ENCODE measurements around the gene PPP4R4.
"Not testable (repeated sequence)": the region's sequence is repeated elsewhere in the genome, so short reads cannot be mapped to it uniquely, and the experiment has no call there.

The PPP4R4 gene

GRCh38 chr14:94180655-94181271 is 6.6 kb downstream of the PPP4R4 start:
- peak; percentile 26 for DNase-seq

- no peak for DNase-seq
These were observed 7.7 kb downstream of the PPP4R4 start for GRCh38 chr14:94181835-94182234.

GRCh38 chr14:94192536-94192935 is 18.4 kb downstream of the PPP4R4 start:
- no peak for DNase-seq

- DNase-seq, result no peak
These were observed 19.7 kb downstream of the PPP4R4 start for GRCh38 chr14:94193776-94194175.

- no peak for DNase-seq
These were observed 21.9 kb downstream of the PPP4R4 start for GRCh38 chr14:94196057-94196456.

- DNase-seq, result no peak
These were observed 29.5 kb downstream of the PPP4R4 start for GRCh38 chr14:94203473-94204210.

- no peak for DNase-seq
These were observed 38.9 kb downstream of the PPP4R4 start for GRCh38 chr14:94213021-94213420.

- DNase-seq, result no peak
These were observed 39.6 kb downstream of the PPP4R4 start for GRCh38 chr14:94213741-94214140.

GRCh38 chr14:94217116-94217515 is 43.0 kb downstream of the PPP4R4 start:
- no peak for DNase-seq

- DNase-seq, result not testable (repeated sequence)
These were observed 44.2 kb downstream of the PPP4R4 start for GRCh38 chr14:94218198-94218886.

GRCh38 chr14:94224040-94224439 is 49.9 kb downstream of the PPP4R4 start:
- no peak for DNase-seq

GRCh38 chr14:94225460-94226378 is 51.6 kb downstream of the PPP4R4 start:
- DNase-seq, result no peak

- DNase-seq, result no peak
These were observed 52.9 kb downstream of the PPP4R4 start for GRCh38 chr14:94227029-94227428.

- no peak for DNase-seq
These were observed 62.9 kb downstream of the PPP4R4 start for GRCh38 chr14:94237046-94237445.

GRCh38 chr14:94237983-94238382 is 63.9 kb downstream of the PPP4R4 start:
- DNase-seq, result no peak

- DNase-seq, result no peak
These were observed 65.3 kb downstream of the PPP4R4 start for GRCh38 chr14:94239406-94239805.

- no peak for DNase-seq
These were observed 70.1 kb downstream of the PPP4R4 start for GRCh38 chr14:94244182-94244581.

GRCh38 chr14:94264195-94264594 is 90.1 kb downstream of the PPP4R4 start:
- not testable (repeated sequence) for DNase-seq

GRCh38 chr14:94267352-94267751 is 93.2 kb downstream of the PPP4R4 start:
- no peak for DNase-seq

GRCh38 chr14:94268582-94268981 is 94.5 kb downstream of the PPP4R4 start:
- DNase-seq, result not testable (repeated sequence)

GRCh38 chr14:94269156-94269555 is 95.0 kb downstream of the PPP4R4 start:
- no peak for DNase-seq

GRCh38 chr14:94276898-94277561 is 102.9 kb downstream of the PPP4R4 start:
- not testable (repeated sequence) for DNase-seq
